KMS-11 (cell line): ENCODE data around the gene MRPS18A.
"Not testable (repeated sequence)": the region's sequence is repeated elsewhere in the genome, so short reads cannot be mapped to it uniquely, and the experiment has no call there.

Experiments used
- H2AFZ ChIP-seq: fragments of 200-600 bp; sonication (generic); 2 replicates; pipeline ENCODE4 v1.6.1; 2016; ENCODE audit warnings: antibody characterized with exemption, mixed run types, low read depth
- H3K27ac ChIP-seq: fragments of 200-600 bp; sonication (generic); 2 replicates; pipeline ENCODE4 v1.6.1; 2016; ENCODE audit warnings: mild to moderate bottlenecking, mixed run types
- H3K27me3 ChIP-seq: fragments of 200-600 bp; sonication (generic); 2 replicates; pipeline ENCODE4 v1.6.1; 2017; ENCODE audit warnings: mild to moderate bottlenecking, low read depth, mixed run types, moderate library complexity; ENCODE audit not compliant: insufficient read depth
- H3K36me3 ChIP-seq: fragments of 200-600 bp; sonication (generic); 2 replicates; pipeline ENCODE4 v1.6.1; 2017; ENCODE audit warnings: mild to moderate bottlenecking, mixed run types; ENCODE audit not compliant: insufficient read depth
- H3K4me1 ChIP-seq: fragments of 200-600 bp; sonication (generic); 2 replicates; pipeline ENCODE4 v1.6.1; 2016; ENCODE audit warnings: mild to moderate bottlenecking, low read depth, mixed run types; ENCODE audit not compliant: poor library complexity, severe bottlenecking
- H3K4me2 ChIP-seq: fragments of 200-600 bp; sonication (generic); 2 replicates; pipeline ENCODE4 v1.7.0; 2016; ENCODE audit warnings: mild to moderate bottlenecking, mixed run types
- H3K4me3 ChIP-seq: fragments of 200-600 bp; sonication (generic); IDR thresholded peaks from 2 replicates; pipeline ENCODE4 v1.6.1; 2017; ENCODE audit warnings: low read depth, low read length, mixed read lengths; ENCODE audit not compliant: insufficient read depth
- H3K79me2 ChIP-seq: fragments of 200-600 bp; sonication (generic); 2 replicates; pipeline ENCODE4 v1.6.1; 2016; ENCODE audit warnings: low read depth, mixed run types; ENCODE audit not compliant: insufficient read depth
- H3K9ac ChIP-seq: fragments of 200-600 bp; sonication (generic); 2 replicates; pipeline ENCODE4 v1.6.1; 2016; ENCODE audit warnings: mild to moderate bottlenecking, mixed run types
- H4K20me1 ChIP-seq: fragments of 200-600 bp; sonication (generic); 2 replicates; pipeline ENCODE4 v1.6.1; 2016; ENCODE audit warnings: mild to moderate bottlenecking, mixed run types; ENCODE audit not compliant: insufficient read depth
- CTCF ChIP-seq: fragments of 200-600 bp; sonication (generic); conservative IDR thresholded peaks from 2 replicates; pipeline ENCODE4 v1.6.1; 2017; ENCODE audit warnings: low read depth, mild to moderate bottlenecking, antibody characterized with exemption, low read length, moderate library complexity, mixed read lengths

MRPS18A gene

GRCh38 chr6:43703512-43704429 is 16.2 kb upstream of the MRPS18A start:
- H3K27ac ChIP-seq, result peak overlapping the region; percentile 77; the same call in 1 of the 2 replicates
- no peak overlapping the region for H3K9ac ChIP-seq
- H2AFZ ChIP-seq, result no peak overlapping the region
- H3K4me3 ChIP-seq, result no peak overlapping the region
- peaks cover 57% of the 10 kb centered on the region for H3K4me1 ChIP-seq
- no peaks in the 10 kb centered on the region for H3K36me3 ChIP-seq
- TF ChIP-seq CTCF, result no peak
- no peaks in the 10 kb centered on the region for H4K20me1 ChIP-seq
- no peak overlapping the region for H3K4me2 ChIP-seq
- H3K79me2 ChIP-seq, result no peaks in the 10 kb centered on the region
- H3K27me3 ChIP-seq, result no peaks in the 10 kb centered on the region

- peaks cover 47% of the 10 kb centered on the region for H3K4me1 ChIP-seq
- no peak overlapping the region for H3K27ac ChIP-seq
- no peak for TF ChIP-seq CTCF
- H4K20me1 ChIP-seq, result no peaks in the 10 kb centered on the region
- no peak overlapping the region for H2AFZ ChIP-seq
- H3K9ac ChIP-seq, result no peak overlapping the region
- H3K27me3 ChIP-seq, result no peaks in the 10 kb centered on the region
- H3K4me3 ChIP-seq, result no peak overlapping the region
- H3K79me2 ChIP-seq, result no peaks in the 10 kb centered on the region
- no peaks in the 10 kb centered on the region for H3K36me3 ChIP-seq
- H3K4me2 ChIP-seq, result no peak overlapping the region
These were observed 15.2 kb upstream of the MRPS18A start for GRCh38 chr6:43702534-43703440.

- no peak overlapping the region for H3K4me2 ChIP-seq
- peaks cover 41% of the 10 kb centered on the region for H3K4me1 ChIP-seq
- no peak for TF ChIP-seq CTCF
- H3K27me3 ChIP-seq, result no peaks in the 10 kb centered on the region
- H3K9ac ChIP-seq, result no peak overlapping the region
- no peak overlapping the region for H2AFZ ChIP-seq
- H3K27ac ChIP-seq, result no peak overlapping the region
- no peak overlapping the region for H3K4me3 ChIP-seq
- no peaks in the 10 kb centered on the region for H4K20me1 ChIP-seq
- H3K36me3 ChIP-seq, result no peaks in the 10 kb centered on the region
- no peaks in the 10 kb centered on the region for H3K79me2 ChIP-seq
These were observed 14.6 kb upstream of the MRPS18A start for GRCh38 chr6:43702171-43702533.

GRCh38 chr6:43700939-43701560 is 13.5 kb upstream of the MRPS18A start:
- H3K9ac ChIP-seq, H4K20me1 ChIP-seq, H3K27me3 ChIP-seq, H3K4me3 ChIP-seq, H2AFZ ChIP-seq, H3K4me2 ChIP-seq, H3K36me3 ChIP-seq, H3K27ac ChIP-seq, H3K79me2 ChIP-seq: not testable (repeated sequence)
- H3K4me1 ChIP-seq, result peaks cover 30% of the 10 kb centered on the region
